HFF-Myc (cell line): Measurements from ENCODE around the gene VPS16.
"Not testable (repeated sequence)": the region's sequence is repeated elsewhere in the genome, so short reads cannot be mapped to it uniquely, and the experiment has no call there.

ENCODE experiments used
- DNase-seq: peaks from one replicate; pipeline ENCODE4 v3.0.0-alpha.2; 2011; ENCODE audit warnings: low read depth; ENCODE audit errors: extremely low read depth
- H3K4me3 ChIP-seq: replicated peaks from 2 replicates; pipeline ENCODE4 v1.5.1; 2011; ENCODE audit warnings: low read depth, mild to moderate bottlenecking, control low read depth, low read length
- TF ChIP-seq, protein P1 (sequence below): IDR thresholded peaks from 2 replicates; pipeline ENCODE4 v1.5.1; 2012; ENCODE audit warnings: mild to moderate bottlenecking, low read depth, low read length, control low read depth; ENCODE audit errors: missing control alignments

VPS16 gene

DNA sequence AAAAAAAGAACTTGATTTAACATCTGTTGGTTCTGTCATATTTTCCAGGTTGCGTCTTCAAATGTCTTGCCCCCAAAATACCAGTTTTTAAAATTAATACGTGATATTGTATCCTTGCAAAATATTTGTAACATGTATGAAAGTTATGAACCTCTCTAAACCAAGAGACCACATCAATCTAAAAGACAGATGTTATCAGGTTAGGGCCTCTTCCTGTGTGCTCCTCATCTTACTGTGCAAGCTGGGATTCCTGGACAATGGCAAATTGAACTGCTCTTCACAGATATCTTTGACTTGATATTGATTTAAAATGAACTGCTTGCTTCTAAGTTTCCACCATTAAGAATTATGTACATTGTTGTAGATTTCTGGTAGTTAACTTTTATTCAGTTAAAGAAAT, 14.8 kb upstream of the VPS16 start:
- H3K4me3 ChIP-seq: no peak overlapping the region
- no peak for DNase-seq
- TF ChIP-seq, protein P1, sequence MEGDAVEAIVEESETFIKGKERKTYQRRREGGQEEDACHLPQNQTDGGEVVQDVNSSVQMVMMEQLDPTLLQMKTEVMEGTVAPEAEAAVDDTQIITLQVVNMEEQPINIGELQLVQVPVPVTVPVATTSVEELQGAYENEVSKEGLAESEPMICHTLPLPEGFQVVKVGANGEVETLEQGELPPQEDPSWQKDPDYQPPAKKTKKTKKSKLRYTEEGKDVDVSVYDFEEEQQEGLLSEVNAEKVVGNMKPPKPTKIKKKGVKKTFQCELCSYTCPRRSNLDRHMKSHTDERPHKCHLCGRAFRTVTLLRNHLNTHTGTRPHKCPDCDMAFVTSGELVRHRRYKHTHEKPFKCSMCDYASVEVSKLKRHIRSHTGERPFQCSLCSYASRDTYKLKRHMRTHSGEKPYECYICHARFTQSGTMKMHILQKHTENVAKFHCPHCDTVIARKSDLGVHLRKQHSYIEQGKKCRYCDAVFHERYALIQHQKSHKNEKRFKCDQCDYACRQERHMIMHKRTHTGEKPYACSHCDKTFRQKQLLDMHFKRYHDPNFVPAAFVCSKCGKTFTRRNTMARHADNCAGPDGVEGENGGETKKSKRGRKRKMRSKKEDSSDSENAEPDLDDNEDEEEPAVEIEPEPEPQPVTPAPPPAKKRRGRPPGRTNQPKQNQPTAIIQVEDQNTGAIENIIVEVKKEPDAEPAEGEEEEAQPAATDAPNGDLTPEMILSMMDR: no peak

DNA sequence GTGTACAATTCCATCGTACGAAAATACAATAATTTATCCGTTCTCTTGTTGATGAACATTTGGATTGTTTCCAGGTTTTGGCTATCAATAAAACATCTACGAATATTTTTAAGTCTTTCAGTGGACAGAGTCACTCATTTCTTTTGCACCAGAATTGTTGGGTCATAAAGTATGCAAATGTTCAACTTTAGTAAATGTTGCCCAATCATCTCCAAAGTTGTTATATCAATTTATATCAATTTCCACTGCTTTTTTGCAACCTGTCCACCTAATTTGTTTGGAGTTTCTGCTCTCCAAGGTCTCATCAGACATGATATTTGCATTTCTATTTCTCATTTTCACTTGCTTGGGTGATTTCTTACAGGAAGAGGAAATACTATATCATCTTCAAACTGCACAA, 13.9 kb upstream of the VPS16 start:
- TF ChIP-seq, protein P1: no peak
- no peak overlapping the region for H3K4me3 ChIP-seq
- no peak for DNase-seq

DNA sequence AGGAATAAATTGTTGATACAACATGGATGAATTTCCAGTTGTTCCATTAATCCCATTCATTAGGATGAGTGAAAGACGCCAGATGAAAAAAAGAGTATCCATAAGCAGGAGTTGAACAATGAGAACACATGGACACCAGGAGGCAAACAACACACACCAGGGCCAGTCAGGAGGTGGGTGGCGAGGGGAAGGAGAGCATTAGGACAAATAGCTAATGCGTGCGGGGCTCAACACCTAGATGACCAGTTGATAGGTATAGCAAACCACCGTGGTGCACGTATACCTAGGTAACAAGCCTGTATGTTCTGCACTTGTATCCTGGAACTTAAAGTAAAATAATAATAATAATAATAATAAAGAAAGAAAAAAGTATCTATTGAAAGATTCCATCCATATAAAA, 11.2 kb upstream of the VPS16 start:
- H3K4me3 ChIP-seq: no peak overlapping the region
- TF ChIP-seq, protein P1: no peak
- DNase-seq: no peak

DNA sequence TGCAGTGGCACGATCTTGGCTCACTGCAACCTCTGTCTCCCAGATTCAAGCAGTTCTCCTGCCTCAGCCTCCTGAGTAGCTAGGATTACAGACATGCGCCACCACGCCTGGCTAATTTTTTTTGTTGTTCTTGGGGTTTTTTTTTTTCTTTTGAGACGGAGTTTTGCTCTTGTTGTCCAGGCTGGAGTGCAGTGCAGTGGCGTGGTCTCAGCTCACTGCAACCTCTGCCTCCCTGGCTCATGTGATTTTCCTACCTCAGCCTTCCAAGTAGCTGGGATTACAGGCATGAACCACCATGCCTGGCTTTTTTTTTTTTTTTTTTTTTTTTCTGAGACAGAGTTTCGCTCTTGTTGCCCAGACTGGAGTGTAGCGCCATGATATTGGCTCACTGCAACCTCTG, 9.3 kb upstream of the VPS16 start:
- not testable (repeated sequence) for H3K4me3 ChIP-seq, DNase-seq

DNA sequence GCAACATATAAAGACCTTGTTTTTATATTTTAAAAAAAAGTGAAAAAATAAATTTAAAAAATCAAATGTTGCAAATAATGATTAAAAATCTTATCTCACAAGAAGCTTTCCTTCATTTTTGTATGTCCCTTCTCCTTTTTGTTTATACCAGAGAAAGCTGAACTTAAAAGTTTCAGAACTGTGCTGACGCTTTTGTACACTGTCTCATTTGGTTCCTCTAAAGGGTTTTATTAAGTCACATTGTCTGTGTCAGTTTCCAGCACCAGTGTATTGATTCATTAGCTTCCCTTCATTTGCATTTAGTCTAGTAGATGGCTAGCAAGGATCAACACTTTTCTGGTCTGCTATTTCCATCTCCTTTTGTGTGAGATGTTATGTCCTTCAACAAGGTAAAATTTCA, 6.8 kb upstream of the VPS16 start:
- H3K4me3 ChIP-seq: no peak overlapping the region
- TF ChIP-seq, protein P1: no peak
- no peak for DNase-seq

DNA sequence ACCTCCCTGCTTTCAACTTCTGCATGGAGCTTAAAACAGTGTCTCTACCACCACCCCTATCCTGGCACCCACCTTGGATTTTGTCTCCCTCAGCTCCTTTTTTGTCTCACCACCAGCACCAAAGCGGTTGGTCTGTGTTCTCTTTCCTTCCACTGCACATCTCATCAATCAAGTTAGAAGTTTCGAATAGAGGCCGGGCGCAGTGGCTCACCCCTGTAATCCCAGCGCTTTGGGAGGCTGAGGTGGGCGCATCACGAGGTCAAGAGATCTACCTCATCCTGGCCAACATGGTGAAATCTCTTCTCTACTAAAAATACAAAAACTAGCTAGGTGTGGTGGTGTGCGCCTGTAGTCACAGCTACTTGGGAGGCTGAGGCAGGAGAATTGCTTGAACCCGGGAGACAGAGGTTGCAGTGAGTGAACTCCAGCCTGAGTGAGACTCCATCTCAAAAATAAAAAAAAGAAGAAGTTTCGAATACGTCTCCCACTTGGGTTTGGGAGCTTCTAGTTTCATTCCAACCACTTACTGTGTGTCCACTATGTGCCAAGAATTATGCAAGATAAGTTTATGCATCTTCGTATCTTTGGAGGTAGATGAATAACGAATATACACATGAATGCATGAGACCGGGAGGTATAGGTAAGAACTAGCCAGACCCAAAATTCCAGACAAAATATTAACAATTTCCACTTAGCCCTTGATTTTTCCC, 6.0 kb upstream of the VPS16 start:
- TF ChIP-seq, protein P1: no peak
- no peak for DNase-seq
- no peak overlapping the region for H3K4me3 ChIP-seq

DNA sequence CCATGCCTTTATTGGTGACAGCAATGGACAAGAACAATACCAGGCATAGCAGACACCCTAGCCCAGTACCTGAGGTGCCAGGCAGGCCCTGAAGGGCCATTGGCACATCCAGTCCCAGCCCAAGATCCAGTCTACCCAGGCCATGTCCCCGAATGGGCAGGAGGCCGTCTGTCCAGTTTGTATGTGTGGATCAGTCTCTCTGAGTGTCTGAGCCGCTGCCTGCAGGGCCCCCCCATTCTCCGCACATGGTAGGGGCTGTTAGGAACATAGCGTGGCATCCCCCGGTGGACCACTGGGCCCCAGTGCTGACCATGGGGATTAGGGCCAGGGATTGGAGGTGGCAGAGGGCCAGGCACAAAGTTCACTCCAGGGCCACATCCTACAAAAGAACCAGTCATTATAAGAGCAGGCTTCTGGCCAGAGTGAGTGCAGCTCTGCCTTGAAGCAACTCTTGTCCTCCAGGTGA, 5.2 kb upstream of the VPS16 start:
- no peak for DNase-seq
- TF ChIP-seq, protein P1: no peak
- no peak overlapping the region for H3K4me3 ChIP-seq
